Coronary artery (tissue), 2 donors: Measurements from ENCODE around the gene C1QTNF2.

ENCODE experiments used
- DNase-seq: peaks from one replicate; pipeline ENCODE4 v3.0.0-alpha.2; 2017; ENCODE audit warnings: low spot score
- H3K27ac ChIP-seq, 2 donors: fragments of 200-600 bp; sonication (generic); one replicate each; pipeline ENCODE4 v1.5.1; 2016 to 2019
- H3K4me3 ChIP-seq: fragments of 200-600 bp; sonication (generic); 2 replicates; pipeline ENCODE4 v1.5.1; 2016; ENCODE audit warnings: mild to moderate bottlenecking, moderate library complexity
- TF ChIP-seq, protein P1 (sequence below): fragments of 200-600 bp; sonication (generic); IDR thresholded peaks from one replicate; pipeline ENCODE4 v1.5.1; 2019; ENCODE audit warnings: antibody characterized with exemption

C1QTNF2 gene, protein sequence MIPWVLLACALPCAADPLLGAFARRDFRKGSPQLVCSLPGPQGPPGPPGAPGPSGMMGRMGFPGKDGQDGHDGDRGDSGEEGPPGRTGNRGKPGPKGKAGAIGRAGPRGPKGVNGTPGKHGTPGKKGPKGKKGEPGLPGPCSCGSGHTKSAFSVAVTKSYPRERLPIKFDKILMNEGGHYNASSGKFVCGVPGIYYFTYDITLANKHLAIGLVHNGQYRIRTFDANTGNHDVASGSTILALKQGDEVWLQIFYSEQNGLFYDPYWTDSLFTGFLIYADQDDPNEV

DNA sequence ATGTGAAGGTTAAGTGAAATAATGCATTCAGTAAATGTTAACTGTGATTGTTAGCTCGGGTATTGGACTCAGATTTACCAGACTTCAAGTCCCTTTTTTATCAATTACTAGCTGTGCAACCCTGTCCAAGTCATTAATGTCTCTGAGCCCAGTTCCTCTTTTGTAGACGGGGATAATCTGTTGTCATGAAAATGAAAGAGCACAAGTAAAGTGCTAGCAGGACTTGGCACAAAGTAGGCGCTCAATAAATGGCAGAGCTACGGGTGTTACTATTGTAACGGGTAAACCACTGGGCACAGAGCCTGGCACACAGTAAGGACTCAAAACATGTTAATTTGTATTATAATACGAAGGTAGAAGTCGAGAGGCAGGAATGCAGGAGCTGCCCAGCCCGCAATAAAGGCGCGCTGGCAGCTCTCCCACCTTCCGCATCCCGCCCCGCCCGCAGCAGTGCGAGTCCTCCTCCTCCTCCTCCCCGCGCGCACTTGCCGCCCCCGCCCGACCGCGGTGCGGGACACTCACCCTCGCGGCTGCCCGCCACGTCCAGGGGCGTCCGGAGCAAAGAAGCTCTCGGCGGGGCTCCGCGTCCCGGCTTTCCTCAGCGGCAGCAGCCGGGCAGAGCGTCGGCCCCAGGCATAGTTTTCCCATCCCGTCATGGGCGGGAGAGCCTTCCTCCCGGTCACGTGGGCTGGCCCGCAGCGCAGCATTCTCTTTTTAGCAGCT lies at the start of gene C1QTNF2:
C1QTNF2 (minus strand) TSS at position 637 of the 723 bp plus-strand sequence. CDS start 15,615 bp downstream, outside the sequence.
- TF ChIP-seq, protein P1, sequence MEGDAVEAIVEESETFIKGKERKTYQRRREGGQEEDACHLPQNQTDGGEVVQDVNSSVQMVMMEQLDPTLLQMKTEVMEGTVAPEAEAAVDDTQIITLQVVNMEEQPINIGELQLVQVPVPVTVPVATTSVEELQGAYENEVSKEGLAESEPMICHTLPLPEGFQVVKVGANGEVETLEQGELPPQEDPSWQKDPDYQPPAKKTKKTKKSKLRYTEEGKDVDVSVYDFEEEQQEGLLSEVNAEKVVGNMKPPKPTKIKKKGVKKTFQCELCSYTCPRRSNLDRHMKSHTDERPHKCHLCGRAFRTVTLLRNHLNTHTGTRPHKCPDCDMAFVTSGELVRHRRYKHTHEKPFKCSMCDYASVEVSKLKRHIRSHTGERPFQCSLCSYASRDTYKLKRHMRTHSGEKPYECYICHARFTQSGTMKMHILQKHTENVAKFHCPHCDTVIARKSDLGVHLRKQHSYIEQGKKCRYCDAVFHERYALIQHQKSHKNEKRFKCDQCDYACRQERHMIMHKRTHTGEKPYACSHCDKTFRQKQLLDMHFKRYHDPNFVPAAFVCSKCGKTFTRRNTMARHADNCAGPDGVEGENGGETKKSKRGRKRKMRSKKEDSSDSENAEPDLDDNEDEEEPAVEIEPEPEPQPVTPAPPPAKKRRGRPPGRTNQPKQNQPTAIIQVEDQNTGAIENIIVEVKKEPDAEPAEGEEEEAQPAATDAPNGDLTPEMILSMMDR = no peak

DNA sequence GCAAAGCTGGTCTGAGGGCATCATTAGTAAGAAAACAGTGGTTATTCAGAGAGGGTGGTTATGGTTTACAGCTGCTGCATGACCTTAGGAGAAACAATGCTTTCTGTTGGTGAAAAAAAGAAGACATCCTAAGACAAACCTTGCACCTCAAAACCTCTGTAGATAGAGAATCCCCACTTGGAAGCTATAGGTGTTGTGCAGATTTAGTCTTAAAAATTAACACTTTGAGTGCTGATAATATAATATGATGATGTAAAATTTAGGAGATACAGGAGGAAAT lies 49.8 kb upstream of the C1QTNF2 start:
- TF ChIP-seq, protein P1 = no peak
- Histone ChIP-seq H3K27ac (no peak overlapping the region), H3K4me3 (no peak overlapping the region)
- no peak for DNase-seq

More for the DNA sequence above, at the start of gene C1QTNF2:
- DNase-seq = peak; percentile 81
- Histone ChIP-seq H3K27ac (peak within 1 kb of the TSS; percentile 54 to 80), H3K4me3 (peak within 1 kb of the TSS; percentile 92)

DNA sequence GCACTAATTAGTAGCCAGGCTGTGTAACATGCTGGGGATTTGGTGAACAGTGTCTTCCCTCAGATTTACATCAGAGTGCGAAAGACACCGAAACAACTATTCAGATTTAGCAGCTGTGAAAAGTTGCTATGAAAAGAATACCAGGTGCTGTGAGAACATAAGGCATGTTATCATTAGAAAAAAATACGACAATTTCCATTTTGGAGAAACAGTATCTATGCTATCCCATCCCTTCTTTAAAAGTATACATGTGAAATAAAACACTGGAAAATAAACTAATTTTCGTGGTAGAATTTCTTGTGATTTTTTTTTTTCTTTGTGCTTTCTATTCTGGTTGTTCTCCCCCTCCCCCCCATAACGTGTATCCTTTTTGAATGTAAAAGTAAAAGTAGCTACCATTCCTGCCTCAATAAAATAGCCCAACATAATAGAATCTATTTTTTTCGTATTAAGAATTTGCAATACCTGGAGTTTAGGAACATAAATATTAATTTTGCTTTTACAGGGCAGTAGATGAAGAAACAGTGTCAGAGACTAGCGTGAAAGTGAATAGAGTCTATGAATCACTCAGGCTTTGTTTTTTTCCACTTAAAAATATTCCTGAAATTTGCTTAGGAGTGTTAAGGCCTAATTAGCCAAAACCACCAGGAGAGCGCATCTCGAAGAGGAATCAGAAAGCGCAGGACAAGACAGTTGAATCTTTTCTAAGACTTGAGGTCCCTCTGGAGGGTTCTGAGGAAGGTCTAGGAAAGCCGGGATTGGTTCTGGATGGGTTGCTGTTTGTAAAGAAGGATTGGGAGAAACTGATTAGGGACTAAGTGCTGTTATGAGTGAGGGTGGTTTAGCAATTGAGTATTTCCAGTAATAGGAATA lies 49.3 kb upstream of the C1QTNF2 start:
- DNase-seq = no peak
- Histone ChIP-seq H3K27ac (peak overlapping the region; percentile 82 to 86), H3K4me3 (peak overlapping the region; percentile 73)
- TF ChIP-seq, protein P1 = no peak

DNA sequence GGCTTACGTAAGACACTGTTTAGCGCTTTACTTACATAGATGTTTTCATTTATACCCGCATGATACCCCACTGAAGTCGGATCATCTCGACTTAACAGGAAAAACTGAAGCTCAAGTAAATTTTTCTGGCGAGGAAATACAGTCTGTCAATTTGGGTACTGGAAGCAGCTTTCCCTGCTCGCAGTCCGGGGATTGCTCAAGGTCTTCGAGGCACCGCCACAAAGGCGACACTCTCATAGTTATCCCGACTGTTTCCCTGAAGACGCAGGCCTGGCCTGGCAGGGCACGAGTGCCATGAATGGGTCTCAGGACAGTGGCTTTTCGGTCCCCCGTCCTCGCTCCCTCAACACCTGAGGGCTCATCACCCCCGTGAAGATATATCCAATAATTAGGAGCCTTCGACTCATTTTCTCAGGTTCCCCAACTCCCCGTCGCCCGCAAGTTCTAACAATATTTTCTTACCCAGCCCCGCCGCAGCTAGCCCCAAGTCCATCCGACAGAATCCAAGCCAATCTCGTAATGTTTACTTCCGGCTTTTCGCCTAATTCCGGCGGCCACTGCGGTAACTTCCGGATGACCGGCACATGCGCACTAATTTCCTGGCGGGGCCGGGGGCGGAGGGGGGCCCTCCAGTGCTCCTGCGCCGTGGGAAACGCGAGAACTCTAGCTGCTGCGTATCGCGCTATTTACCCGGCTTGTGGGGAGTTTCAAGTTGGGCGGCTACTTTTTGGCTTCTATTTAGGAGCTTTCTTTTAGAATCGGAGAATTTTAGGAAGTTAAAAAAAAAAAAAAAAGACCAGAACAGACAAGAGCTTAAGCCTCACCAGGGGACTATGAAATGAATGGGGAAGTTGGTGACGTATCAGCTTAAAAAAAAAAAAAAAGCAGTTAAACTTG lies 48.4 kb upstream of the C1QTNF2 start, which contains the start of gene SLU7:
SLU7 (minus strand) TSS at position 521 of the 897 bp plus-strand sequence. CDS start 3,787 bp downstream, outside the sequence.
- peak within 1 kb of the TSS; percentile 73 for H3K4me3 ChIP-seq
- peak within 1 kb of the TSS; percentile 82 to 86 for H3K27ac ChIP-seq
- DNase-seq = peak; percentile 96
- TF ChIP-seq, protein P1 = no peak

DNA sequence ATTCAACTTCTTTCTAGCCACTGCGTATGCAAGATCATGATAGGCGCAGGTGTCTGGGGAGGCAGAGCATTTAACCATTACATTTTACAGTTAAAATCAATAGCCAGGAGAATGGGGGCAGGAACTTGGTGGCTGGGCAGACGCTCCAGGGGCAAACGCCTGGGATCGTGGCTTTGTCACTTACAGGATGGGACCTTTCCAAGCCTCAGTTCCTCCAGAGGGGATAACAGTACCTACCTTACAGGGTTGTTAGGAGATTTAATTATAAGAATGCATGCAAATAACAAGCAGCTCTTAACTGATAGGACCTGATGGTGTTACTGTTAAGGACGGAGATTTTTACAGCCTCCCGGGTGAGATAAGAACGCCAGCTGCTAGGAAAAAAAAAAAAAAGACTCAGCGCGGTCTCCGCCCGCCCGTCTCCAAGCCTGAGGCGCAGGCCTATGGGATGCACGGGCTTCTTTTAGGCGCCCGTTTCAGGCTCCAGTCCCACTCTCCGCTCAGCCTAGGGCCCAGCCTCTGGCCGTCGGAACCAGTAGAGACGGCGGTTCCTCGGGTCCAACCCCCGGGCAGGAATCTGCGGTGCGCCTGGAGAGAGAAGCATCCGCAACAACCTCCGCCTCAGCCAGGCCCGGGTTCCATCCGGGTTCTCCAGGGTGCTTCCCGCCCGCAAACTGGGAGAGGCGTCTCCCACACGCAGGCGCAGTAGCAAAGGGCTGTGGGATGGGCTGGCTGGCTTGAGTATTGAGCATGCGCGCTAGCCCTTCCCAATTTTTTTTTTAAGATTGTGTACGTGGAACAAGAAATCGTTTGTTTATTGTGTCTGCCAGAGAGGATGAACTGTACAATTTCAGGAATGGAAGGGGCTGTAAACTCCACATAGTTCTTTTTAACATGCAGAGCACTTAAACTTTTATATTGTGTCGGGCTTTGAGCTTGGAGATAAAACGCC lies 29.3 kb upstream of the C1QTNF2 start, which contains the start of gene FAM200C:
FAM200C (minus strand) TSS at position 653 of the 952 bp plus-strand sequence. CDS start 4,564 bp downstream, outside the sequence.
- peak within 1 kb of the TSS; percentile 78 for H3K4me3 ChIP-seq
- peak within 1 kb of the TSS; percentile 69 to 93 for H3K27ac ChIP-seq
- peak; percentile 94 for DNase-seq
- TF ChIP-seq, protein P1 = no peak
